Astrocyte (in vitro differentiated cells and primary cell): ENCODE measurements around the gene PPARG. TPM values are rescaled to one million over a fixed set of nuclear protein-coding genes. Genes with fewer than 3 reads are reported as not detected.
"Not testable (repeated sequence)": the region's sequence is repeated elsewhere in the genome, so short reads cannot be mapped to it uniquely, and the experiment has no call there.

ENCODE experiments used
- DNase-seq: peaks from one replicate; pipeline ENCODE4 v3.0.0-alpha.2; 2010; ENCODE audit warnings: low read depth
- FAIRE-seq: peaks from 2 replicates; lab custom pipeline; 2011; peaks lifted over from hg19 to GRCh38; lab: Jason Lieb, UNC
- H2AFZ ChIP-seq: 2 replicates; pipeline ENCODE4 v1.6.0; 2012; ENCODE audit warnings: low read depth, low read length, inconsistent platforms
- H3K27ac ChIP-seq: 2 replicates; pipeline ENCODE4 v1.5.1; 2011; ENCODE audit warnings: low read depth, low read length, inconsistent platforms
- H3K27me3 ChIP-seq: 2 replicates; pipeline ENCODE4 v1.6.0; 2011; ENCODE audit warnings: low read length, inconsistent platforms; ENCODE audit not compliant: insufficient read depth
- H3K36me3 ChIP-seq: 2 replicates; pipeline ENCODE4 v1.5.1; 2011; ENCODE audit warnings: low read length, inconsistent platforms; ENCODE audit not compliant: insufficient read depth
- H3K4me1 ChIP-seq: 2 replicates; pipeline ENCODE4 v1.5.1; 2011; ENCODE audit warnings: low read length, inconsistent platforms; ENCODE audit not compliant: insufficient read depth
- H3K4me2 ChIP-seq: 2 replicates; pipeline ENCODE4 v1.6.0; 2012; ENCODE audit warnings: low read length, inconsistent platforms
- H3K4me3 ChIP-seq: 2 replicates; pipeline ENCODE4 v1.5.1; 2011; ENCODE audit warnings: low read depth, mild to moderate bottlenecking, low read length, inconsistent platforms; ENCODE audit not compliant: insufficient read depth
- H3K79me2 ChIP-seq: 2 replicates; pipeline ENCODE4 v1.6.0; 2012; ENCODE audit warnings: mild to moderate bottlenecking, low read length, inconsistent platforms; ENCODE audit not compliant: insufficient read depth
- H3K9ac ChIP-seq: 2 replicates; pipeline ENCODE4 v1.6.0; 2012; ENCODE audit warnings: mild to moderate bottlenecking, low read length, inconsistent platforms
- H3K9me3 ChIP-seq: 2 replicates; pipeline ENCODE4 v1.5.1; 2012; ENCODE audit warnings: low read depth, mild to moderate bottlenecking, low read length, inconsistent platforms; ENCODE audit not compliant: insufficient read depth
- H4K20me1 ChIP-seq: 2 replicates; pipeline ENCODE4 v1.6.0; 2012; ENCODE audit warnings: low read length, inconsistent platforms; ENCODE audit not compliant: insufficient read depth
- H3K27ac Mint-ChIP-seq: one replicate; pipeline ENCODE4 v1.8.0; 2021; ENCODE audit warnings: mild to moderate bottlenecking, mixed read lengths; ENCODE audit not compliant: unreplicated experiment
- H3K27me3 Mint-ChIP-seq: one replicate; pipeline ENCODE4 v1.8.0; 2021; ENCODE audit warnings: low read depth, mixed read lengths; ENCODE audit not compliant: unreplicated experiment
- H3K36me3 Mint-ChIP-seq: one replicate; pipeline ENCODE4 v1.8.0; 2021; ENCODE audit warnings: low read depth, mixed read lengths; ENCODE audit not compliant: unreplicated experiment
- H3K4me1 Mint-ChIP-seq: one replicate; pipeline ENCODE4 v1.8.0; 2021; ENCODE audit warnings: low read depth, mixed read lengths; ENCODE audit not compliant: unreplicated experiment
- H3K4me3 Mint-ChIP-seq: one replicate; pipeline ENCODE4 v1.8.0; 2021; ENCODE audit warnings: mild to moderate bottlenecking, moderate library complexity, mixed read lengths; ENCODE audit not compliant: unreplicated experiment
- H3K9me3 Mint-ChIP-seq: one replicate; pipeline ENCODE4 v1.8.0; 2021; ENCODE audit warnings: mild to moderate bottlenecking, mixed read lengths; ENCODE audit not compliant: unreplicated experiment
- EZH2 ChIP-seq: IDR thresholded peaks from 2 replicates; pipeline ENCODE4 v1.6.1; 2012; ENCODE audit warnings: mild to moderate bottlenecking, low read length, inconsistent platforms; ENCODE audit not compliant: insufficient read depth
- total RNA-seq: library from RNA; stranded (reverse); gene quantifications from 2 replicates; pipeline ENCODE4 v1.2.1, GENCODE V29; 2021
- TF ChIP-seq, protein P1 (sequence below): IDR thresholded peaks from 2 replicates; pipeline ENCODE4 v1.5.1; 2011; ENCODE audit warnings: low read depth, mild to moderate bottlenecking, inconsistent platforms, low read length, moderate library complexity; ENCODE audit not compliant: insufficient read depth

The PPARG gene
- total RNA-seq, 1 donor from 2014 or later, result 4.4 TPM

DNA sequence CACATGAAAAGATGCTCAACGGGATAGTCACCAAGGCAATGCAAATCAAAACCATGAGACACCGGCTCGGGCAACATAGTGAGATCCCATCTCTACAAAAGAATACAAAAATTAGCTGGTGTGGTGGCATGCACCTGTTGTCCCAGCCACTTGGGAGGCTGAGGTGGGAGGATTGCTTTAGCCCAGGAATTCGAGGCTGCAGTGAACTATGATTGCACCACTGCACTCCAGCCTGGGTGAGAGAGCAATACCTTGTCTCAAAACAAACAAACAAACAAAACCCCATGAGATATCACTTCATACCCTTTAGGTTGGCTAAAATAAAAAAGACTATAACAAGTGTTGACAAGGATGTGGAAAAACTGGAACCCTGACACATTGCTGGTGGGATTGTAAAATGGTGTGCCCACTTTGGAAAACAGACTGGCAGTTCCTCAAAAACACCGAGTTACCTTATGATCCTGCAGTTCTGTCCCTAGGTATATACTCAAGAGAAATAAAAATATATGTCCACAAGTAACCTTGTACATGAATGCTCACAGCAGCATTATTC is 3.8 kb upstream of the PPARG start:
- Histone ChIP-seq H3K27ac (no peak overlapping the region), H3K9me3 (no peaks in the 10 kb centered on the region), H3K4me2 (no peak overlapping the region), H2AFZ (no peak overlapping the region), H3K79me2 (no peaks in the 10 kb centered on the region), H3K9ac (no peak overlapping the region), H3K4me3 (no peak overlapping the region), H3K36me3 (no peaks in the 10 kb centered on the region), H3K4me1 (no peaks in the 10 kb centered on the region), H3K27me3 (no peaks in the 10 kb centered on the region), H4K20me1 (no peaks in the 10 kb centered on the region)
- Mint-ChIP-seq H3K27ac (no peak overlapping the region), H3K4me1 (no peaks in the 10 kb centered on the region), H3K9me3 (no peaks in the 10 kb centered on the region), H3K4me3 (no peak overlapping the region), H3K27me3 (peaks cover 10% of the 10 kb centered on the region), H3K36me3 (no peaks in the 10 kb centered on the region)
- FAIRE-seq (no peak), DNase-seq (no peak)
- TF ChIP-seq EZH2, result no peak
- TF ChIP-seq, protein P1, sequence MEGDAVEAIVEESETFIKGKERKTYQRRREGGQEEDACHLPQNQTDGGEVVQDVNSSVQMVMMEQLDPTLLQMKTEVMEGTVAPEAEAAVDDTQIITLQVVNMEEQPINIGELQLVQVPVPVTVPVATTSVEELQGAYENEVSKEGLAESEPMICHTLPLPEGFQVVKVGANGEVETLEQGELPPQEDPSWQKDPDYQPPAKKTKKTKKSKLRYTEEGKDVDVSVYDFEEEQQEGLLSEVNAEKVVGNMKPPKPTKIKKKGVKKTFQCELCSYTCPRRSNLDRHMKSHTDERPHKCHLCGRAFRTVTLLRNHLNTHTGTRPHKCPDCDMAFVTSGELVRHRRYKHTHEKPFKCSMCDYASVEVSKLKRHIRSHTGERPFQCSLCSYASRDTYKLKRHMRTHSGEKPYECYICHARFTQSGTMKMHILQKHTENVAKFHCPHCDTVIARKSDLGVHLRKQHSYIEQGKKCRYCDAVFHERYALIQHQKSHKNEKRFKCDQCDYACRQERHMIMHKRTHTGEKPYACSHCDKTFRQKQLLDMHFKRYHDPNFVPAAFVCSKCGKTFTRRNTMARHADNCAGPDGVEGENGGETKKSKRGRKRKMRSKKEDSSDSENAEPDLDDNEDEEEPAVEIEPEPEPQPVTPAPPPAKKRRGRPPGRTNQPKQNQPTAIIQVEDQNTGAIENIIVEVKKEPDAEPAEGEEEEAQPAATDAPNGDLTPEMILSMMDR, result no peak

DNA sequence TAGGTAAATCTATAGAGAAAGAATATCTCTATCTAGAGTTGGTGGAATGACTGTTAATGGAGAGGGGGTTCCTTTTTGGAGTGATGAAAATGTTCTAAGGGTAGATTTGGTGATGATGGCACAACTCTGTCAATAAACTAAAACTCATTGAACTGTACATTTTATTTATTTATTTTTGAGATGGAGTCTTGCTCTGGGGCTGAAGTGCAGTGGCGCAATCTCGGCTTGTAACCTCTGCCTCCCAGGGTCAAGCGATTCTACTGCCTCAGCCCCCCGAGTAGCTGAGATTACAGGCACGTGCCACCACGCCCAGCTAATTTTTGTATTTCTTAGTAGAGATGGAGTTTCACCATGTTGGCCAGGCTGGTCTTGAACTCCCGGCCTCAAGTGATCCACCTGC is 3.1 kb upstream of the PPARG start:
- not testable (repeated sequence) for H3K9me3 ChIP-seq, H3K4me1 Mint-ChIP-seq, FAIRE-seq, H3K27ac ChIP-seq, DNase-seq, H3K36me3 Mint-ChIP-seq, H3K27ac Mint-ChIP-seq, H3K4me2 ChIP-seq, H3K4me3 Mint-ChIP-seq, H2AFZ ChIP-seq, H3K27me3 ChIP-seq, H3K36me3 ChIP-seq, H3K9me3 Mint-ChIP-seq, H3K9ac ChIP-seq, H3K4me1 ChIP-seq, H3K4me3 ChIP-seq, H4K20me1 ChIP-seq, H3K79me2 ChIP-seq
- peaks cover 10% of the 10 kb centered on the region for H3K27me3 Mint-ChIP-seq

DNA sequence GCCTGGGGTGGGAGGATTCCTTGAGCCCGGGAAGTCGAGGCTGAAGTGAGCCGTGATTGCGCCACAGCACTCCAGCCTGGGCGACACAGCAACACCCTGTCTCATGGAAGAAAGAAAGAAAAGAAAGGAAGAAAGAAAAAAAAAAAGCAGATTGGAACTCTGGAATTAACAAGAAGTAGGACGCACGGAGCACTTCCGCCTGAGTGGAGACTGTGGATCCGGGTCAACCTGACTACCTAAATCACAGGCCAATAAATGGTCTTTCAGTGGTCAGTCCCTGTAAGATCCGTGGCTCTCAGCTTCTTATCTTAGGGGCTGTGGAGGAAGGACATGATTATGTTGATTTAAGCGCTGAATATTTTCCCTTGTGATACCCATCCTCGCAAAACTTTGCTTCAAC is 2.4 kb upstream of the PPARG start:
- peak overlapping the region; percentile 84 for H3K4me3 Mint-ChIP-seq
- no peak for DNase-seq
- no peak overlapping the region for H3K27ac Mint-ChIP-seq
- no peak for TF ChIP-seq EZH2
- TF ChIP-seq, protein P1, result no peak
- Histone ChIP-seq H4K20me1 (no peaks in the 10 kb centered on the region), H3K27me3 (no peaks in the 10 kb centered on the region), H2AFZ (no peak overlapping the region), H3K9ac (no peak overlapping the region), H3K36me3 (no peaks in the 10 kb centered on the region), H3K4me3 (no peak overlapping the region), H3K4me1 (no peaks in the 10 kb centered on the region), H3K79me2 (no peaks in the 10 kb centered on the region), H3K4me2 (no peak overlapping the region), H3K9me3 (no peaks in the 10 kb centered on the region), H3K27ac (no peak overlapping the region)
- peaks cover 10% of the 10 kb centered on the region for H3K27me3 Mint-ChIP-seq
- no peaks in the 10 kb centered on the region for H3K36me3 Mint-ChIP-seq
- no peaks in the 10 kb centered on the region for H3K4me1 Mint-ChIP-seq
- no peak for FAIRE-seq
- no peaks in the 10 kb centered on the region for H3K9me3 Mint-ChIP-seq
